ENCODE data around the gene PLXDC2.

Gene PLXDC2

GRCh38 chr10:19815731-19816410 is 361 bp upstream of the PLXDC2 start:
- no peak for DNase-seq (ENCODE audit: low spot score)

- DNase-seq (ENCODE audit: low spot score), result no peak
Observed at GRCh38 chr10:19817231-19817933, 1.1 kb downstream of the PLXDC2 start.

- DNase-seq (ENCODE audit: low spot score), result no peak
Observed at GRCh38 chr10:19818876-19819275, 2.6 kb downstream of the PLXDC2 start.

DNA sequence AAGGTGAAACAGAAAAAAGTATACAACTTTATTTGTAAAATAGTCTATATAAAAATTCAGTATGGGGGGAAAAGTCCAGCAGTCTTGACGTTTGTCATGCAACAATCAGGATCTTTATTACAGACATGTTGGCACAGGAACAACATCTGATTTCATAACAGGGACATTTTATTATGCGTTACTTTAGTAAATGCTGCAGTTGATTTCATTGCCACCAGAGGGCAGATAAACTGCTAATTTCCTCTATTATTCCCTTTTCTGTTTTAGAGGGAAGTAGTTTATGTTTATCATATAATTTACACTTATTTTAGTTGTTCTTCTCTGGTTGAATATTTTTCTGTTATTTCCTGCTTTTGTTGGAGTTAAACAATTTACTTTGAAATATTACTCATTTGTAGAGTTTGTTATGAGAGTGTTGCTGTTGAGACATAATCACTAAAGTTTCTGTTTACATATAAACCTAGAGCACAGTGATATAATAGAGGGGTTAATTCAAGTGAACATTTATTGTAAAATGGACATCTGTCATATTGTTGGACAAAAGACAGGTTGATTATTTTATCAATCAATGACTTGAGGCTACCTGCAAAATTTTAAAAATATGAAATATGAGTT is 3.3 kb downstream of the PLXDC2 start:
- DNase-seq (ENCODE audit: low spot score), result peak; percentile 64

GRCh38 chr10:19824381-19825342 is 8.4 kb downstream of the PLXDC2 start:
- DNase-seq (ENCODE audit: low spot score), result no peak

DNA sequence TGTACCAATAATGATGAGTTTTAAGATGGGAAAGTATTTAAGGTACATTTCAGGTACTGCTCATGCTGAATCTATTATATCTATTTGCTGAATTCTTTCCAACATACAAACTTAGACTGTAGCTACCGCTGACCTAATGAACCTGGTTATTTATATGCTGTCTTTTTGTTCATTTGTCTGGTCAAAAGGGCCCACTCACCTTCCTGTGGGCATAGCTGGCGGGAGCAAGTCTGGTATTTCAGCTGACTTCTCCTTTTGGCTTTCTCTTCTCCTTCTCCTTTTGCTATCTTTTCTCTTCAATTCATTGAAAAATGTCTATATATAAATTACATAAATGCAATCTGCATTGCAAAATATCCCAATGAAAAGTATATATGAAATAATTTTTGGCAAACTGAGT is 9.5 kb downstream of the PLXDC2 start:
- DNase-seq (ENCODE audit: low spot score), result no peak

GRCh38 chr10:19826712-19827111 is 10.5 kb downstream of the PLXDC2 start:
- no peak for DNase-seq (ENCODE audit: low spot score)

- no peak for DNase-seq (ENCODE audit: low spot score)
Observed at GRCh38 chr10:19828278-19829049, 12.2 kb downstream of the PLXDC2 start.

DNA sequence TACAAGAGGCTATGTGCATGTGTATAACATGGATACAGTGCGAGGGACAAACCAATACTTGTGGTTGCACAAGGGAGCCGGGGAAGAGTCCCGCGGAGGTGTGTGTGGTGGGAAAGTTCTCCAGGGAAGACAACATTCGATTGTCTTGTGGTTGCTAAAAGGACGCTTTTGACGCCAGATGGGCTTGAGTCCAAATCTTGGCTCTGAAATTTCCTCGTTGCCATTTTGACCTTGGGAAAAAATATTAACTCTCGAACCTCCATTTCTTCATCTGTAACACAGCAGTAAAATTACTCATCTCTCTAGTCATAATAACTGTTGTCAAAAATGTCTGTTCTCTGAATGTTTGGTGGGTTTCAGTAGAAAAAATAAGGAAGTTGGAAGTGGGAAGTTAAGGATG is 16.5 kb downstream of the PLXDC2 start:
- DNase-seq (ENCODE audit: low spot score), result no peak

DNA sequence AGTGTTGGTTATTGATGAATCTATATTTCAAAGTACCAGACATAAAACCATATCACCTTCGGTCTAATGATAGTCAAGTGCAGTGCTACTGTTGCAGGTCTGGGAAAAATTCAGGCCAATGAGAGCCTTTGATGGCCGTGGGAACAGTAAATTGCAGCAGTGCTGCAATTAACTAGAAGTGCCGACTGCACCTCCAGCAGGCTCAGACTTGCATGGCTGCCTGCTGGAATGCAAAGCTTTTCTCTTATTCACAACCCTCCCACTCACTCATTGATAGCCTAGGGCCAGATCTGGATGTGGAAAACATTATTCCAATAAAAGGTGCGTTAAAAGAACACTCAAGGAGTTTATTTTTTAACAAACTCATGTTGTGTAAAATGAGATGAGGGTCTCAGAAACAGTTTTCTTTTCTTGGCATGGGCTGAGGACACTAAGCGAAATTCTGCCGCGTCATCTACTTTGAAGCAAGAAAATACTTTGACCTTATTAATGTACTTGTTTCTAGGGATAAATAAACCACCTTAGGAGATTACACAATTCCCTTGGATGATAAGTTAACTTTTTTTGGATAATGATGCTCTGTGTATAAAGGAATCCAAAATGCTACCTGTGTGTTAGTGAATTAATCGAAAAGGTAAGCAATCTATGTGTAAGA is 17.1 kb downstream of the PLXDC2 start:
- DNase-seq (ENCODE audit: low spot score), result no peak

DNA sequence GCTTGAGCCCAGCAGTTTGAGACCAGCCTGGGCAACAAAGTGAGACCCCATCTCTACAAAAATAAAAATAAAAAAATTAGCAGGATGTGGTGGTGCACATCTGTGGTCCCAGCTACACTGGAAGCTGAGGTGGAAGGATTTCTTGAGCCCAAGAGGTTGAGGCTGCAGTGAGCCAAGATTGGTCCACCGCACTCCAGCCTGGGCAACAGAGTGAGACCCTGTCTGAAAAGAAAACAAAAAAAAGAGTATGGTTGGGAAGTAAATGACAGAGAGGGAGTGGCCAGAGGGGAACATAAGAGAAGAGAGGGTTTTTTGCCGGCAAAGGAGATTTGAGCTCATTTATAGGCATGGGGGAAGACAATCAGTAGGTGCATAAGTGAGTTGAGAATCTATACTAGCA is 19.7 kb downstream of the PLXDC2 start:
- no peak for DNase-seq (ENCODE audit: low spot score)

DNA sequence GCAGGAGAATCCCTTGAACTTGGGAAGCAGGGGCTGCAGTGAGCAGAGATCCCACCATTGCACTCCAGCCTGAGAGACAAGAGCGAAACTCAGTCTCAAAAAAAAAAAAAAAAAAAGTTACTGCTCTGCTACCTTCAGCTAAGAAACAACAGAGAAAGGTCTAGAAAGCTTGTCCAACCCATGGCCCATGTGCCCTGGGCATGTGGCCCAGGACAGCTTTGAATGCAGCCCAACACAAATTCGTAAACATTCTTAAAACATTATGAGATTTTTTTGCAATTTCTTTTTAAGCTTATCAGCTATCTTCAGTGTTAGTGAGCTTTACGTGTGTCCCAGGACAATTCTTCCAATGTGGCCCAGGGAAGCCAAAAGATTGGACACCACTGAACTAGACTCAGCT is 22.9 kb downstream of the PLXDC2 start:
- no peak for DNase-seq (ENCODE audit: low spot score)

GRCh38 chr10:19839552-19839951 is 23.3 kb downstream of the PLXDC2 start:
- no peak for DNase-seq (ENCODE audit: low spot score)

- DNase-seq (ENCODE audit: low spot score), result no peak
Observed at GRCh38 chr10:19840776-19841175, 24.5 kb downstream of the PLXDC2 start.

DNA sequence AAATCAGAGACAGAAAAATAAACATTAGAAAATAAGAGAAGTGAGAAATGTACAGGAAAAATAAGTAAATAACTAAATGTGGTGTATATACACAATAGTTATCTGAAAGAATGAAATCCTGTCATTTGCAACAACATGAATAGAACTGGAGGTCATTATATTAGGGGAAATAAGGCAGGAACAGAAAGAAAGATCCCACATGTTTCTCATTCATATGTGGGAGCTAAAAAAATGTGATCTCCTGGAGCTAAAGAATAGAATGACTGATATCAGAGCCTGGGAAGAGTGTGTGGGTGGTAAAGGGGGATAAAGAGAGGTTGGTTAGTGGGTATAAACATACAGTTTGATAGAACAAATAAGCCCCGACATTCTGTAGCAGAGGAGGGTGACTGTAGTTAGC is 27.3 kb downstream of the PLXDC2 start:
- DNase-seq (ENCODE audit: low spot score), result no peak

- DNase-seq (ENCODE audit: low spot score), result no peak
Observed at GRCh38 chr10:19845503-19846368, 29.5 kb downstream of the PLXDC2 start.

GRCh38 chr10:19847321-19847720 is 31.1 kb downstream of the PLXDC2 start:
- no peak for DNase-seq (ENCODE audit: low spot score)

DNA sequence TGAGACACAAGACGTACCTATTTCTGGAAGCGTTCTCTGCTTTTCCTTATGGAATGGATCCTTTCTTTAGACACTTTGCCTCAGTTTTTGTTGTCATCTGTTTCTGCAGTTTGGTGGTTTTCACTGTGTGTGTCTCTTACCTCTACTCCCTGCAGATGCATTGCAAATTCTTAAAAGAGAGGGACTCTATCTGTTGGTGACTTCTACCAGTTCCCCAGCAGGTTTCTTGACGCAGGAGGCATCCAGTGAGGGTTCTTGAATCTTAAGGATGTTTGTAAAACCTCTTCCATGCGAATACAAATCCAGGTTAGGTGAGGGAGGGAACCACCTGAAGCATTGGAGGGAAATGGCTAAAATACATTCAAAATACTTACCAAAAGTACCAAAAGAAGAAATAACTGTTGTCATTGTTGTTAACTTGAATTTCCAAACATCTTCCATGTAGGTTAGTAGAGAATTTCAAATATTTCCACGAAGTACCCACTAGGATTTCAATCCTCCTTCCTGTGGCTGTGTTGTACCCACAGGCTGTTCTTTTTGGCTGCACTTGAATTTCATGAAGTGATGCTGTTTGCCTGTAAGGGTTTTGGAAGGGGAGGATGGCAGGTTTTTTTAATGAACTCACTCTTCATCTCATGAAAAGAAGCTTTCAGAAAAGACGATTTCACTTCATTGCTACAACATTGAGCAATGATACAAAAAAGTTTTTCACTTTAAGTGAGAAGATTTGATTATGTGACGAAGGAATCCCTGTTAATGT is 32.2 kb downstream of the PLXDC2 start:
- DNase-seq (ENCODE audit: low spot score), result no peak

GRCh38 chr10:19853831-19854230 is 37.6 kb downstream of the PLXDC2 start:
- no peak for DNase-seq (ENCODE audit: low spot score)

All from NAMALWA (cell line).